ENCODE measurements around the gene GSTM3. TPM values are rescaled to one million over a fixed set of nuclear protein-coding genes. Genes with fewer than 3 reads are reported as not detected.
"Not testable (repeated sequence)": the region's sequence is repeated elsewhere in the genome, so short reads cannot be mapped to it uniquely, and the experiment has no call there.

Gene GSTM3
- total RNA-seq, 1 donor, result 13.5 TPM

DNA sequence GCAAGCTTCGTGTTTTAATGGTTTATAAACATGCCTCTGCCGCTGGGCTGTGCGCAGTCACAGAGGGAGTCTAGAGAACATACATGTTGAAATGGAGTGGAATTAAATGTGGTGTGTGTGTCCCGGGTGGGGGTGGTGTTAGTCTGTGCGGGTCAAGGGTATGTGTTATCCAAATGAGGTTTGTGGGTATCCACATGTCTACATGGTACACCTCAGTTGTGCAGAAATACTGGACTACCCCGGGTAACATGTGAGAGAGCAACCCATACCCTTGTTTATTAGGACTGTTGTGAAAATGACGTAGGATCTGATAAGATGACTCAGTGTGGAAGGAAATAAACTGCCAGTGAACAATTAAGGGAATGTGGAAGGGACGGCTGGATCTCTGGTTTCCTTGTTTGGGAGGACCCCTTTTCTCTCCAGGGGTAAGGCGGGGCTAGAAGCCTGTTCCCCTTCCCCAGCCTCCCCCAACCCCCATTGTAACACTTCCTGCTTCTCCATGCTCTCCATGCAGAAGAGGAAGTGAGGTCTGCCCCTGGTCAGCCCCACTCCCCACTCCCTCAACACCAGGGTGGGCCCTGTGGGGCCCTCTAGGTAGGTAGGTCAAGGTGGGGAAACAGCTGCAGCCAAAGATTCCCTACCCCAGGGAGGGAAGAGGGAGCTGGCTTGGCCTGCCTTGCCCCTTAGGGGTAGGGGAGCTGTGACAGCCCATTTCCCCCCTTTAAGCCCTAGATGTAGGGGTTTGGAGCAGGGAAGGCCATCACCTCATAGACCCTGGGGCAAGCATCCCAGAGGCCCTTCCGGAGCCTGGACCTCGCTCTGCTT is 22.2 kb upstream of the GSTM3 start:
- DNase-seq (ENCODE audit: low read depth in 2 of 3, low spot score in 2 of 3), result peak in 1 of 3 donors; percentile 52

GRCh38 chr1:109762039-109762585 is 21.3 kb upstream of the GSTM3 start:
- no peak for DNase-seq (ENCODE audit: low read depth in 2 of 3, low spot score in 2 of 3)

DNA sequence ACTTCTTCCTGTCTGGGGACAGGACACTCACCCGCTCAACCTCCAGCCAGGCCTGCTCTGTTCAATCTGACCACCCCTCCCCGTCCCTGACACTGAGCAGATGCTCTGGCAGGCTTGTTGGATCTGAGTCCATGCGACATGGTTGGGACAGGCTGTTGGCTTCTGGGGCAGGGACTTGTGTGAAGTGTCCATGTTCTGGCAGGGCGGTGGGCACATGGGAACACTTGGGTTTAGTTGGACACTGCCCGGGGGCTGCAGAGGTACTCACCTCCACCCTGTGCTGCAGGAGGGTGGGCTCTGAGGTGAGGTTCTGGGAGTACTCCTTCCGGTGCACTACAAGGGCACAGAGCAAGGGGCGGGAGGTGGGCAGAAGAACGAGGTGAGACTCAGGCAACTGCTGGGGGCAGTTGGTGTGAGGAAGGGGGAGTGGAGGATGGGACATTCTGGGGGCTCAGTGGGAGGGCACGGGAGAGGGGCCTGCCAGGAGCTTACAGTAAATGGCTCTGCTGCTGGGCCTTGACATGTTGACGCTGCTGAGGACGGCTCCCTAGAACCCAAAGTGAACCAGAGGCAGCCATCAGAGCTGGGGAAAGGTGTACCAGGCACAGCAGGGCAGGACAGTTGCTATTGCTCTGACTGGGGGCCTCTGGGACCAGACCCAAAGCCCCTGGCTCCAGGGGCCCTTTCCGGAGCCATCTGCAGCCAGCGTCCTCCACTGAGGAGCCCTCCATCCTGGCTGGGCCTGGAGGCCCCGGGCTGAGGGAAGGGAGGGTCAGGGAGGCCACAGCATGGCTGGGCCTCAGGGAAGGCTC is 20.6 kb upstream of the GSTM3 start:
- no peak for DNase-seq (ENCODE audit: low read depth in 2 of 3, low spot score in 2 of 3)

GRCh38 chr1:109760581-109761226 is 19.9 kb upstream of the GSTM3 start:
- no peak for DNase-seq (ENCODE audit: low read depth in 2 of 3, low spot score in 2 of 3)

DNA sequence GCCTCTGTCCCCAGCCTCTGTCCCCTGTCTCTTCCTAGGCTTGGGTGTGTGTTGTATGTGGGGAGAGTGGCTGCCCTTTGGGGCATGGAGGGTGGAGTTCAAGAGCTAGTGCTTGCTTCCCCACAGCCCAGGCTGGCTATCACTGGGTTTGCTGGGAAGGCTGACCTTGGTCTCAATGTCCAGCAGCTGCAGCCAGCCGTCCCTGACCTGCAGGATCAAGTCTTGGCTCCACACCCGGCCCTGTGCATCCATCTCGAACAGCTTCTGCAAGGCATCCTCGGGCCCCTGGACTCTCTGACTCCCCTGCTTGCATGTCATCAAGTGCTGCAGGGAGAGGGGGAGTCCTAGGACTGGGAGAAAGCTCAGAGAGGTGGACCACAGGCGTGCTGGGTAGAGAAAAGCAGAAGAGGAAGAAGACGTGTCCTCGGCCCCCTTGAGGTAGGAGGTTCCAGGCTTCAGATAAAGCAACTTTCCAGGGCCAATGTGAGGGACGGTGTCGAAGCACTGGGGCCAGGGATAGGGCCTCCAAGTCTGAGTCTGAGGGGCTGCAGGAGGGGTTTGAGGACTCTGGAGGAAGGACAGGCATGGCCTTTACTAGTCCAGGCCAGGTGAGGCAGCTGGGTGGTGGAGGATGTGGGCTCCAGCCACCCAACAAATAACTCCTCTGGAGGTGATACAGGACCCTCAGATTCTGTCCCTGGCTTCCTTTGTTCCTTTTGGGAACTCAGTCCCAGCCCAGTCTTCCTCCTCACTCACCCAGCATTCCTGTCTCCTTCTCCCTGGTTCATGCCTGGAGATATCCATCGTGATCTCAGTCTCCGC is 18.9 kb upstream of the GSTM3 start:
- DNase-seq (ENCODE audit: low read depth in 2 of 3, low spot score in 2 of 3), result no peak

DNA sequence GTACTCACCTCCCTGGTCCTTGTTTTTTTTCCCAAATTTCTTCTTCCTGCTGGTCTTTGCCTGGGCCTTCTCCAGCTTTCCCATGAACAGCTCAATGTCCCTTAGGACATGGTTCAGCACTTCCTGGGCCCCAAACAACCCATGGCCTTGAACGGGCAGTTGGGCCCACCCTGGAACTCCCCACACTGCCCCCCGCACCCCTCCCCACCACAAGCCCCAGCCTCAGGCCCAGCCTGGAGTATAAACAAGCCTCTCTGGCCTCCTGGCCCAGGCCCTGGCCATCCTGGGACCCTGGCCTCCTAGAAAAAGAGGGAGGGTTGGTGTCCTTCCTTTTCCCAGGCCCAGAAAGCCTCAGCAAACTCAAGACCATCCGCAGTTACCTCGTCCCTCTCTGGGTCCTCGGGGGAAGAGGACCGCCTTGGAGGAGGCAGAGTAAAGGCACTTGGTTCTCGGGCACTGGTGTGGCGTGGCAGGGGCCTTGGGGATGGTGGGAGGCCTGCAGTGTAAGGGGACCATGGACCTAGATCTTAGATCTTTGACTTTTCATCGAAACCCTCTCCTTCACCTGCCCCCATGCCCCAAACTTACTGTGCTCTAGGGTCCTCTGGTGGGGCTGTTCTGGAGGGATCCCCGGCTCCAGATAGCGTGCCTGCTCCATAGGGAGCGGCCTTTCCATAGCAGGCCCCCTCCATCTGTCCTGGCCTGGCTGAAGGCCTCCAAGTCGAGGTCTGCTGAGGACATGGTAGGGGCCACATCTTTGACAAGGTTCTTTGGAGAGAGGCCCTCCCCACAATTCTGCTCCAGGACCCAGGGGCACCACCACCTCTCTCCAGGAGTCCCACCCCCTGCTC is 17.3 kb upstream of the GSTM3 start:
- DNase-seq (ENCODE audit: low read depth in 2 of 3, low spot score in 2 of 3), result no peak

DNA sequence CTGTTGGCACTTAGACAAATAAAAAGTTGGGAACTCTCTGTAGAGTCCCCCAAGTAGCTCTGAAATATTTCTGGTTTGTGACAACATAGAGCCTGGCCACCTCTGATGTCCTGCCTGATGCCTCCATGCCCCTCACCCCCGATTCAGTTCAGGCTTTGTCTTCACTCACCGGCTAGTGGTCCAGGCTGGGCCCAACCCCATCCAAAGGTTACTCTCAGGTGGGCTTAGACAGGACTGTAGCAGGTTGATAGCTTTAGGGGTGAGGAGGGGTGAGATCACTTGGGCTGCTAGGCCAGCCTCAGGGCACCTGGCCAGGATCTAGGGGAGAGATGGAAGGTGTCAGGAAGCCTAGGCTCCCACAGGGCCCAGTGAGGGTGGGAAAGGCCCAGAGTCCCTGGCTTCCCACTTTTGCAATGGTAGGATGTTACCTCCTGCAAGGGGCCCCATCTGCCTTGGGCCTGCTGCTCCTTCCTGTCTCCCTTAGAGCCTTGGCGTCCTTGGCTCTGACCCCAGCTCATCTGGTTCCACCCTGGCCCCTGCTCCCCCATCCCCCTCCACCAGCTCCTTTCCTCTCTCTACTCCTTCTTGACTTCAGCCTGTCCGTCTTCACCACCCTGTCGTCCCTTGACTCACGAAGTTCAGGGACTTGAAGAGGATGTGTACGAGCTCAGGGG is 16.1 kb upstream of the GSTM3 start:
- DNase-seq (ENCODE audit: low read depth in 2 of 3, low spot score in 2 of 3), result no peak

- not testable (repeated sequence) for DNase-seq (ENCODE audit: low read depth in 2 of 3, low spot score in 2 of 3)
Measured at GRCh38 chr1:109756325-109756724, 15.5 kb upstream of the GSTM3 start.

GRCh38 chr1:109754738-109755137 is 13.9 kb upstream of the GSTM3 start:
- DNase-seq (ENCODE audit: low read depth in 2 of 3, low spot score in 2 of 3), result no peak

- no peak for DNase-seq (ENCODE audit: low read depth in 2 of 3, low spot score in 2 of 3)
Measured at GRCh38 chr1:109751531-109752260, 10.9 kb upstream of the GSTM3 start.

DNA sequence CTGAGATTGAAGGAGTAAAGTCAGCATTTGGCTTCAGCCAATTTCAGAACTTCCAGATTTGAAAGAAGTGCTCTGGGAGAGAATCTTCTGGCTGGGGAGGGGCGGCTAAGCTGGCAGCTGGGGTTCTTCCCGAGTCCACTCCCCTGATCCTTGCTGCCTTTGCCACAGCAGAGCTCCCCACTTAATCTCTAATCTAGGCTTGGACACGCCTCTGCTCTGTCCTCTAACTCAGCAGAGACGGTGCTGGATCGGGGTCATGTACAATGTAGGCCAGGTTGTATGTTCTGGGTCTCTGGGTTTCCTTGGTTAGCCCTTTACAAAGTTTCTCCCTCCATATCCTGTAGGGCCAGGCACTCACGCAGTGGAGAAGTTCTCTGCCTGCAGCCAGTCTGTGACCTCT is 10.1 kb upstream of the GSTM3 start:
- no peak for DNase-seq (ENCODE audit: low read depth in 2 of 3, low spot score in 2 of 3)

DNA sequence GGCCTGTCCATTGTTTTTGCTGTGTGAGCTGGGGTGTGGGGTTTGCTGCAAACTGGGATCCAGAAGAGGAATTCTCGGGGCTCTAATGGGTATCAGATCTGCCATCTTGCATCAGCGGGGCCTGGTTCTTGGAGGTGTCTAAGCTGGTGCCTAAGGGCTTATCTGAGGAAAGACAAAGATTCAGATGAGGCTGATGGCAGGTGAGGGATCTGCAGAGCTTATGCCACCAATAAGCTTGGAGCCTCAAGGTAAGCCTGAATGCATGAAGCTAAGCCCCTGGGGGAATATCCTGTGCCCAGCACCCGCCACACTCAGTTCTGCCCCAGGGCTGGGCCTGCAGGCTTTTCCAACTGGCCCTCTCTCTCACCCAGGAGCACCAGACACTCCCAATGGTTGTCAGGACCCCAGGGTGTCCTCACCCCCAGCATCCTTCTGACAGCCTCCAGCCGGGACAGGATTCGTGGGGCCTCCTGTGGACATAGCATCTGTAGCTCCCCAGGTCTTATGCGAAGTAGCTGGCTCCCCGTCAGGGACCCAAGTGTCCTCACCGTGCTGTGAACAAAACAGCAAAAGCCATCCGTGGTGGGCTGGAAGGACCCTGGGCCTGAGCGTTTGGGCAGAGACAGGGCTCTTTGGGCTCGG is 9.5 kb upstream of the GSTM3 start:
- DNase-seq (ENCODE audit: low read depth in 2 of 3, low spot score in 2 of 3), result no peak

DNA sequence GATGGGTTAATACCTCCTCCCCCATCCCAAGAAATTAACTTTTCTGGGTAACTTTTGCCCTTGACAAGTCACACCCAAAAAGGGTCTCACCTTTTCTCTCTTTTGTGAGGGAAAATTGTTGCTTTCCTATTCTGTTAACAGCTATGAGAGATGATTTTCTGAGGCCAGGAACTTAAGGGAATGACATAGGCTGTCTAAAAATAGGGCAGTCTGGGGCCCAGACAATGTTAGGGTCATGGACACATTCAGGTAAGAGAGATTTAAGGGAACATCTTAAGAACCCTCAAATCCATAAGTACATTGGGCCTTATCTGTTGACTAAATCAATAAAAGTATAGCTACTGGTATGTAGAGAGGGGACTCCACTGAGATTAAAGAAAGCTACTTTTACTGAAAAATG is 8.4 kb upstream of the GSTM3 start:
- DNase-seq (ENCODE audit: low read depth in 2 of 3, low spot score in 2 of 3), result no peak

GRCh38 chr1:109748311-109748710 is 7.5 kb upstream of the GSTM3 start:
- not testable (repeated sequence) for DNase-seq (ENCODE audit: low read depth in 2 of 3, low spot score in 2 of 3)

GRCh38 chr1:109739738-109740614 is 862 bp downstream of the GSTM3 start:
- DNase-seq (ENCODE audit: low read depth in 2 of 3, low spot score in 2 of 3), result peak; percentile 75 to 80 (median 75)

DNA sequence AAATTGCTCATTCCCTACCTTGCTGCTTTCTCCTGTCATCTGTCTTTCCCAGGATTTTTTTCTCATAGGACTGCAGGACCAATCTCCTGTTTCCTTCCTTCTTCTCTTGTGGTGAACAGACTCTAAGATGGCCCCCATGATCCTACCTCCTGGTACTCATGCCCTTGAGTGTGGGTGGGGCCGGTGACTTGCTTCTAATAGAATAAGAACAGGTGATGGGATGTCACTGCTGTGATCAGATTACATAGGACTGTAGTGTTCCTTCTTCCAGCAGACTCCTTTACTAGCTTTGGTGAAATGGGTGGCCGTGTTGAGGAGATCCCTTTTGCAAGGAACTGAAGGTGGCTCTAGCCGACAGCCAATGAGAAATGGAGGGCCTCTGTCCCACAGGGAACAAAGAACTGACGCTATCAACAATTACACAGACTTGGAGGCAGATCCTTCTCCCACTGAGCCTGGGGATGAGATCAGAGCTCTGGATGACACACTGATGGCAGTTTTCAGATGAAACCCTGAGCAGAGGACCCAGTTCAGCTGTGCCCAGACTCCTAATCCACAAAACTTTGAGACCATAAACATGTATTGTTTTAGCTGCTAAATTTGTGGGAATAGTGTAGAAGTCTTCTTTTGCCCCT is 7.5 kb downstream of the GSTM3 start:
- no peak for DNase-seq (ENCODE audit: low read depth in 2 of 3, low spot score in 2 of 3)

All from hematopoietic multipotent progenitor cell (in vitro differentiated cells).